HG03280 (cell line): ENCODE measurements around the gene ZNF681.
"Not testable (repeated sequence)": the region's sequence is repeated elsewhere in the genome, so short reads cannot be mapped to it uniquely, and the experiment has no call there.

Source experiments
- ATAC-seq: cut with Tn5 transposase; IDR thresholded peaks from one replicate; pipeline ENCODE4 v1.9.1; 2021; ENCODE audit warnings: mild to moderate bottlenecking, moderate library complexity; ENCODE audit not compliant: unreplicated experiment

Gene ZNF681

DNA sequence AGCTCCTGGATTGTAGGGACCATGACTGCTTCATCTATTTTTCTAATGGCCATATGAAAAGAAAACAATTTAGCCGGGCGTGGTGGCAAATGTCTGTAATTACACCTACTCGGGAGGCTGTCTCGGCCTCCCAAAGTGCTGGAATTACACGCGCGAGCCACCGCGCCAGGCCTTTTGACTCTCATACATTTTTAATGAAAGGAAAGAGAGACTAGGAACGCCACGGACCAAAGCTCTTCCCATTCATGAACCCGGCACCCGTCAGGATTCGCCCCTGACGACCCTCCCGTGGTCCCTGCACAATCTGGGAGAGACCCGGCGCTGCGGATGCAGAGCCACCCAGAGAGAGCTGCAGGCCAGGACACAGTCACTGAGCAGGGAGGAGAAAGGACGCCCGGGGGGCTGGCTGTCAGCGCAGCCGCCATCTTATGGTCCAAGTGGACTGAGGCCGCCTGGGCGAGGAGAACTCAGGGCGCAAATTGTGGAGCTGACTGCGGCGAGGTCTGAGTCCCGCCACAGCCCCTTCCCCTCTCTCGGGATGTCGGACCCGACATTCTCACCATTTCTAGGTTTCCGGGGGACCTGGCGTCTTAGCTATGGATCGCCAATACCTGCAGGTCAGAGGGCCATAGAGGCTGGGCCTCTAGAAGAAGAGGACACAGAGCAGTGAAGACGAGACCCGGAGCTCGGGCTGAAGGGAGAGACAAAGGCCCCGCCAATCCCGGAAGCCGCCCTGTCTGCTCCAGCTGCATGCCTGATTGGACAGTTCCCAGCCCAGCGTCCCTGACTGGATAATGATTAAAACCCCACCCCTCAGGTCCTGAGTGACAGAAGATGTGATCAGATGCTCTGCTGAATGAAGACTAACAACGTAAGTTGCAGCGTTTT is at the start of gene ZNF681:
ZNF681 (minus strand) TSS at position 705 of the 888 bp plus-strand sequence; CDS start at position 563, 142 bp downstream.
- peak; percentile 78 for ATAC-seq

- no peak for ATAC-seq
Measured at GRCh38 chr19:23804676-23805075, 46.0 kb upstream of the ZNF681 start.

DNA sequence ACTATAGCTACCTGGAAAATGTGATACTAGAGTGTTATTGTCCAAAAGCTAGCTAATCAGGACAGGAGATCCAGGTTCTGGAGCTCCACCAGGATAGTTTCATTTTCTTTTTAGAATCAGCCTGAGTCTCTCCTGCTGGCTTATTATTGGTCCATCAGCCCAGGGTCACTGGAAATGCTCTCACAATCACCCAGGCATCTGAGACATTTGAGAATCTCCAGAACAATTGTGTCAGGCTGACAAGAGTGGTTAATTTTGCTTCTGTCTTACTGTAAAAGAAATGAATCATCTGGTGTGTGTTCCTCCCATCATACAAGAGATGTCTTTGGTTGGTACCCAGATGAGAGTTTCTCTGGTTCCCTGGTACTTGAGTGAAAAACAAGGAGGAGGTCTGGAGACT is 43.6 kb upstream of the ZNF681 start:
- no peak for ATAC-seq

GRCh38 chr19:23801803-23802202 is 43.1 kb upstream of the ZNF681 start:
- ATAC-seq, result no peak

GRCh38 chr19:23800868-23801267 is 42.2 kb upstream of the ZNF681 start:
- ATAC-seq, result no peak

- ATAC-seq, result no peak
Measured at GRCh38 chr19:23800271-23800670, 41.6 kb upstream of the ZNF681 start.

DNA sequence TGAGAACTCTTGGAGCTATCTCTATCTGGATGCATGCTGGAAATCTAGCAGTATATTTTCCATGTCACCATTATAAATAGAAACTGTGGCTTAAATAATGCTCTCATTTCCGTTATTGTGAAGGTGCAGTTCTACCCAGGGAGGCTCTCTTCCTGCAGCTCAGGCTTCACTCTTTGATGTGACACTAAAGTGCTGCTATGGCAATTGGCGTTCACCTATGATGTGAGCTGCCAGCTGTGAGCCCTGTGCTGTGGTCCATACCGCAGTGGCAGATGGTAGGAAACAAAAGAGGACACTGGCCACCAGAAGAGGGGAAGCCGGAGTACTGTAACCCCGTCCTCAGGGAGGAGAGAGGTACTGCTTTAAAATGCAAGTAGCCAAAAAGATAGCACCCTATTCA is 40.6 kb upstream of the ZNF681 start:
- no peak for ATAC-seq

GRCh38 chr19:23795462-23795861 is 36.8 kb upstream of the ZNF681 start:
- no peak for ATAC-seq

DNA sequence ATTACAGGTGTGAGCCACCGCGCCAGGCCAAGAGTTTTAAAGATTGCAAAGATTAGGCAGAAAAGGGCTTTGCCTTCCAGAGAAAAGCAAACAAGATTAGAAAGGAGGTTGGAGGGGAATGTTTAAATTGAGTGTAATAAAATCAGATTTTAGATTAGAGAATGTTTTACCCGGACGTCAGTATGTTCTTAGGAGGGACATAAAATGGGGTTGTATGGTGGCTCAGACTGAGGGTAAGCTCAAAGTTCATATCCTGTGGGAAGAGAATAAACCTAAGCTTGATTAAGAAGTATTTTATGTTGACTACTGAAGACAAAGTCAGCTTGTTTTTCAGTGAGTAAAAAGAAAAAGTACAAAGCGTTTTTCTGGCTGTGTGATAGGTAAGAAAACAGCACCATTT is 34.1 kb upstream of the ZNF681 start:
- ATAC-seq, result no peak

GRCh38 chr19:23790641-23791488 is 32.2 kb upstream of the ZNF681 start:
- ATAC-seq, result no peak

DNA sequence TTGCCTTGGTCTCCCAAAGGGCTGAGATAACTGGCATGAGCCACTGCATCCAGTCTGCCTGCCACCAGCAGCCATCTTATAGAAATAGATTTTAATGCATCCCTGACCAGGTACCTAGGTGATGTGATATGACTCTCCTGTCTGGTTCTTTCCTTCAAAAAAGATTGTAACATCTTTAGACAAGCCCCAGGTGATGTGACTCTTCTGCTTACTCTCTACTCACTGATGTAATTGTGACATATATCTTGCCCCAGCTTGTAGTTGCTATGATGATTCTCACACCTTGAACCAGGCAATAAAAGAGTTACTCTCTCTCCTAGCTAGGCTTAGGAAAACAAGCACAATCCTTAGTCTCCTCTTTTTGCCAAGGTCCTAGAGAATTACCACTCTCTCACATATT is 30.6 kb upstream of the ZNF681 start:
- ATAC-seq, result no peak

- no peak for ATAC-seq
Measured at GRCh38 chr19:23788411-23788810, 29.7 kb upstream of the ZNF681 start.

DNA sequence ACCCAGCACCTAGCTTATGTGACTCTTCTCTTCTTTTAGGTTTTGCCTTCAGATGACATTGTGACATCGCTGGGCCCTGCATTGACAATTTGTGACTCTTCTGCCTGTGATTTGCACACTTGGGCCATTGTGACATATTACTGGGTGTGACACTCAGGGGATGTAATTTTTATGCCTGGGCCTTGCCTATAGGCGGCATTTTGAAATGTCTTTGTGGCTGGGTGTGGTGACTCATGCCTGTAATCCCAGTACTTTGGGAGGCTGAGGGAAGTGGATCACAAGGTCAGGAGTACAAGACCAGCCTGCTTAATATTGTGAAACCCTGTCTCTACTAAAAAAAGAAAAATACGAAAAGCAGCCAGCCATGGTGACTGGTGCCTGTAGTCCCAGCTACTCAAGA is 28.4 kb upstream of the ZNF681 start:
- no peak for ATAC-seq

- no peak for ATAC-seq
Measured at GRCh38 chr19:23785982-23786381, 27.3 kb upstream of the ZNF681 start.

- ATAC-seq, result no peak
Measured at GRCh38 chr19:23784274-23784673, 25.6 kb upstream of the ZNF681 start.

GRCh38 chr19:23783636-23784035 is 24.9 kb upstream of the ZNF681 start:
- no peak for ATAC-seq

- ATAC-seq, result no peak
Measured at GRCh38 chr19:23779645-23780044, 21.0 kb upstream of the ZNF681 start.

DNA sequence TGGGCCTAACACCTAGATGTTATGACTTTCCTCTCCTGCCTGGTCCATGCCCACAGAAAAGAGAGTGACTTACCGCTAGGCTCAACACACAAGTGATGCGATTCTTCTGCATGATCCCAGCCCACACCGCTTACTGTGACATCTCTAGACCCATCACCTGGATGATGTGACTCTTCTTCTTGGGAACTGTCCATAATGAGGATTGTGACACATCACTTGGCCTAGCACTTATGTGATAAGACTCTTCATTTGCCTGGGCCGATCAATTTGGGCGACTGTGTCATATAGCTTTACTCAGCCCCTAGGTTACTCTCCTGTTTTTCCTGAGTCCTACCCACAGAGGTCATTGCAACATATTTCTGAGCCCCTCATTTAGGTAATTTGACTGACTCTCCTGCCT is 19.9 kb upstream of the ZNF681 start:
- ATAC-seq, result no peak

DNA sequence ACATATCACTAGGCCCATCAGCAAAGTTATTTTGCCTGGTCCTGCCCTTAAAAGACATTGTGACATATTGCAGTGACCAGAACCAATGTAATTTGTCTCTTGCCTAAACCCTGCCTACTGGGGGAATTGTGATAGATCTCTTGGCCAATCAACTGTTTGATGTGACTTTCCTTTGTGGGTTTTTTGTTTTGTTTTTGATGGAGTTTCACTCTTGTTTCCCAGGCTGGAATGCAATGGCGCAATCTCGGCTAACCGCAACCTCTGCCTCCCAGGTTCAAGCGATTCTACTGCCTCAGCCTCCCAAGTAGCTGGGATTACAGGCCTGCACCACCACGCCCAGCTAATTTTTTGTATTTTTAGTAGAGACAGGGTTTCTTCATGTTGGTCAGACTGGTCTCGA is 19.3 kb upstream of the ZNF681 start:
- not testable (repeated sequence) for ATAC-seq

DNA sequence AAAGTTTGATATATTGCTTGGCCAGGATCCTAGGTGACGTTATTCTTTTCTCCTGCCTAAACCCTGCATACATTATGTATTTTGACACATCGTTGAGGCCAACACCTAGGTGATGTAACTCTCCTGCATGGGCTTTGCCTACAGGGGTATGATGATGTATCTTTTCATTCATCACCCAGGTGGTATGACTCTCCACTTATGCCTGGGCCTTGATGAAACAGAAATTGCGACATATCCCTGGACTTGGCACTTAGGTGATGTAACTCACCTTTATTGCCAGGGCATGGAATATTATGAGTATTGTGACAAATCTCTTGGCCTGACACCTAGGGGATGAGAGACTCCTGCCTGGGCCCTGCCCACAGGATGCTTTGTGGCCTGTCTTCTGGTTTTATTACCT is 18.5 kb upstream of the ZNF681 start:
- no peak for ATAC-seq

DNA sequence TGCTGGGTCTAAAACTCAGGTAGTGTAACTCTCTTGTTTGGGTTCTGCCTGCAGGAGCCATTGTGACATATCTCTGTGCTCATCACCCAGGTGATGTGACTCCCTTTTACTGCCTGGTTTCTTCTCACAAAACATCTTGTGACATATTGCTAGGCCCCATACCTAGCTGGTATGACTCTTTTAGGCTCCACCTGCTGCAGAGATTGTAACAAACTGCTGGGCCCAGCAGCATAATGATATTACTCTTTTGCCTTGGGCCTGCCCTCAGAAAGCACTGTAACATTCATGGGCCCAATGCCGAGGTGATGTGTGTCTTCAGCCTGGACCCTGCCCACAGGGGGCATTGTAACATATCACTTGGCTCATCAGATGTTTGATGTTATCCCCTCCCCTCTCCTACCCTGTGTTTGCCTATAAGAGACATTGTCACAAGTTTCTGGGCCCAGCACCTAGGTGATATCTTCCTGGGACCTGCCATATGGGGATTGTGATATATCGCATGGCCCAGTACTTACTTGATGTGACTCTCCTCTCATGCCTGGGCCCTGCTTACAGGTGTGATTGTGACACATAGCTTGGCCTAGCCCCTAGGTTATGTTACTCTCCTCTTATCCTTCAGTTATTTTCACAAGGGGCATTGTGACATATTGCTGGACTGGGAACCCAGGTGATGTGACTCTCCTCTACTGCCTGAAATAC is 18.0 kb upstream of the ZNF681 start:
- ATAC-seq, result no peak
